ENCODE data around the gene ADGRB3.

- TF ChIP-seq, protein P1, sequence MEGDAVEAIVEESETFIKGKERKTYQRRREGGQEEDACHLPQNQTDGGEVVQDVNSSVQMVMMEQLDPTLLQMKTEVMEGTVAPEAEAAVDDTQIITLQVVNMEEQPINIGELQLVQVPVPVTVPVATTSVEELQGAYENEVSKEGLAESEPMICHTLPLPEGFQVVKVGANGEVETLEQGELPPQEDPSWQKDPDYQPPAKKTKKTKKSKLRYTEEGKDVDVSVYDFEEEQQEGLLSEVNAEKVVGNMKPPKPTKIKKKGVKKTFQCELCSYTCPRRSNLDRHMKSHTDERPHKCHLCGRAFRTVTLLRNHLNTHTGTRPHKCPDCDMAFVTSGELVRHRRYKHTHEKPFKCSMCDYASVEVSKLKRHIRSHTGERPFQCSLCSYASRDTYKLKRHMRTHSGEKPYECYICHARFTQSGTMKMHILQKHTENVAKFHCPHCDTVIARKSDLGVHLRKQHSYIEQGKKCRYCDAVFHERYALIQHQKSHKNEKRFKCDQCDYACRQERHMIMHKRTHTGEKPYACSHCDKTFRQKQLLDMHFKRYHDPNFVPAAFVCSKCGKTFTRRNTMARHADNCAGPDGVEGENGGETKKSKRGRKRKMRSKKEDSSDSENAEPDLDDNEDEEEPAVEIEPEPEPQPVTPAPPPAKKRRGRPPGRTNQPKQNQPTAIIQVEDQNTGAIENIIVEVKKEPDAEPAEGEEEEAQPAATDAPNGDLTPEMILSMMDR (IDR thresholded peaks at IDR 0.05; ENCODE audit: low read length): no peak
- no peak for TF ChIP-seq EZH2 (IDR thresholded peaks at IDR 0.05; ENCODE audit: borderline replicate concordance, low read length)
These were observed 23.3 kb downstream of the ADGRB3 start for GRCh38 chr6:68658338-68658737.
